Keratinocyte (primary cell): Measurements from ENCODE around the gene XCL1. TPM values are rescaled to one million over a fixed set of nuclear protein-coding genes. Genes with fewer than 3 reads are reported as not detected.

Experiments
- DNase-seq: peaks from one replicate; pipeline ENCODE4 v3.0.0-alpha.2; 2011; ENCODE audit warnings: low read depth, missing footprints, low spot score
- FAIRE-seq: peaks from 2 replicates; lab custom pipeline; 2011; peaks lifted over from hg19 to GRCh38; lab: Jason Lieb, UNC
- H2AFZ ChIP-seq: 2 replicates; pipeline ENCODE4 v1.6.0; 2012; ENCODE audit warnings: low read length, control low read depth, inconsistent platforms; ENCODE audit not compliant: control insufficient read depth
- H3K27ac ChIP-seq: 2 replicates; pipeline ENCODE4 v1.5.1; 2011; ENCODE audit warnings: low read length; ENCODE audit not compliant: control insufficient read depth, insufficient read depth
- H3K27me3 ChIP-seq: 3 replicates; pipeline ENCODE4 v1.6.0; 2011; ENCODE audit warnings: low read length; ENCODE audit not compliant: control insufficient read depth, insufficient read depth; ENCODE audit errors: extremely low read depth
- H3K36me3 ChIP-seq, 2 experiments: 2 replicates in 1 of 2; 3 replicates in 1 of 2; pipeline ENCODE4 v1.5.1; 2011; ENCODE audit warnings: low read length in 2 of 2, mild to moderate bottlenecking in 1 of 2; ENCODE audit not compliant: control insufficient read depth in 2 of 2, insufficient read depth in 2 of 2; ENCODE audit errors: extremely low read depth in 1 of 2
- H3K4me1 ChIP-seq: 3 replicates; pipeline ENCODE4 v1.5.1; 2011; ENCODE audit warnings: low read length; ENCODE audit not compliant: control insufficient read depth, insufficient read depth; ENCODE audit errors: extremely low read depth
- H3K4me2 ChIP-seq: 3 replicates; pipeline ENCODE4 v1.6.0; 2011; ENCODE audit warnings: low read depth, low read length; ENCODE audit not compliant: control insufficient read depth, insufficient read depth; ENCODE audit errors: extremely low read depth
- H3K4me3 ChIP-seq, 3 experiments: fragments of 200-600 bp in 1 of 3; sonication (generic) in 1 of 3; 2 replicates in 2 of 3; 3 replicates in 1 of 3; pipeline ENCODE4 v1.5.1; 2011 to 2016; ENCODE audit warnings: low read length in 3 of 3, mild to moderate bottlenecking in 3 of 3, control low read depth in 2 of 3, inconsistent platforms in 1 of 3, low read depth in 1 of 3, mixed read lengths in 1 of 3, mixed run types in 1 of 3, moderate library complexity in 1 of 3; ENCODE audit not compliant: control insufficient read depth in 2 of 3, insufficient read depth in 2 of 3; ENCODE audit errors: extremely low read depth in 1 of 3
- H3K79me2 ChIP-seq: 2 replicates; pipeline ENCODE4 v1.6.0; 2012; ENCODE audit warnings: low read length; ENCODE audit not compliant: control insufficient read depth, insufficient read depth
- H3K9ac ChIP-seq: 3 replicates; pipeline ENCODE4 v1.6.0; 2011; ENCODE audit warnings: low read length; ENCODE audit not compliant: control insufficient read depth, insufficient read depth; ENCODE audit errors: extremely low read depth
- H3K9me1 ChIP-seq: 3 replicates; pipeline ENCODE4 v1.6.0; 2011; ENCODE audit warnings: low read length; ENCODE audit not compliant: control insufficient read depth, insufficient read depth; ENCODE audit errors: extremely low read depth
- H3K9me3 ChIP-seq: 2 replicates; pipeline ENCODE4 v1.5.1; 2012; ENCODE audit warnings: low read depth, low read length; ENCODE audit not compliant: control insufficient read depth
- H4K20me1 ChIP-seq: 3 replicates; pipeline ENCODE4 v1.6.0; 2011; ENCODE audit warnings: low read length; ENCODE audit not compliant: control insufficient read depth, insufficient read depth; ENCODE audit errors: extremely low read depth
- CTCF ChIP-seq, 3 experiments: IDR thresholded peaks in 1 of 3; conservative IDR thresholded peaks in 1 of 3; optimal IDR thresholded peaks in 1 of 3; 2 replicates in 2 of 3; 3 replicates in 1 of 3; pipeline versions ENCODE3 to v1.5.1; 2011; ENCODE audit warnings: low read length in 3 of 3, mild to moderate bottlenecking in 3 of 3, moderate library complexity in 2 of 3, control low read depth in 1 of 3, inconsistent platforms in 1 of 3; ENCODE audit not compliant: insufficient read depth in 2 of 3; ENCODE audit errors: extremely low read depth in 1 of 3
- EZH2 ChIP-seq: IDR thresholded peaks from one replicate; pipeline ENCODE4 v1.6.1; 2012; ENCODE audit warnings: inconsistent platforms, mild to moderate bottlenecking, low read length, moderate library complexity
- dilution Hi-C: fragments of 300-500 bp; cut with MboI; formaldehyde crosslinking; loops from one replicate; pipeline ENCODE4 v1.7.0; 2020; ENCODE audit warnings: low sequenced_read_pairs; ENCODE audit not compliant: extremely low pct_ligation_motif_present
- polyA plus RNA-seq, 5 experiments: library from polyadenylated mRNA; depleted of rRNA in 3 of 5; stranded (reverse) in 3 of 5; stranded (forward) in 1 of 5; unstranded in 1 of 5; fragments of >200 nt; gene quantifications; 1 replicate in 1 of 5; 2 replicates in 3 of 5; 3 replicates in 1 of 5; pipeline versions ENCODE4 v1.2.1 to v1.2.3, GENCODE V29; 2011 to 2012; ENCODE audit warnings: missing spikeins in 2 of 5, low read depth in 1 of 5, low replicate concordance in 1 of 5

Gene XCL1
- polyA plus RNA-seq, 1 donor (not counting 4 experiments of a cell fraction or from before 2014, with no cell fraction given) = 0.18 TPM

GRCh38 chr1:168613038-168613451 lies 36.6 kb downstream of the XCL1 start:
- DNase-seq = no peak
- no peak overlapping the region for H3K4me2 ChIP-seq
- no peak overlapping the region for H3K4me3 ChIP-seq
- H4K20me1 ChIP-seq = no peaks in the 10 kb centered on the region
- H3K79me2 ChIP-seq = no peaks in the 10 kb centered on the region
- no peaks in the 10 kb centered on the region for H3K27me3 ChIP-seq
- no peak overlapping the region for H2AFZ ChIP-seq
- TF ChIP-seq EZH2 = no peak
- TF ChIP-seq CTCF (optimal IDR thresholded peaks at IDR 0.05 in 1 of 3, IDR thresholded peaks at IDR 0.05 in 1 of 3, conservative IDR thresholded peaks at IDR 0.05 in 1 of 3; ENCODE audit: extremely low read depth in 1 of 3, insufficient read depth in 2 of 3, low read length in 3 of 3) = no peak
- H3K9ac ChIP-seq = no peak overlapping the region
- H3K9me3 ChIP-seq = no peaks in the 10 kb centered on the region
- no peak overlapping the region for H3K27ac ChIP-seq
- no peak for FAIRE-seq
- H3K9me1 ChIP-seq = no peaks in the 10 kb centered on the region
- H3K36me3 ChIP-seq = no peaks in the 10 kb centered on the region
- dilution Hi-C loops = no loop called here
- H3K4me1 ChIP-seq = no peaks in the 10 kb centered on the region

DNA sequence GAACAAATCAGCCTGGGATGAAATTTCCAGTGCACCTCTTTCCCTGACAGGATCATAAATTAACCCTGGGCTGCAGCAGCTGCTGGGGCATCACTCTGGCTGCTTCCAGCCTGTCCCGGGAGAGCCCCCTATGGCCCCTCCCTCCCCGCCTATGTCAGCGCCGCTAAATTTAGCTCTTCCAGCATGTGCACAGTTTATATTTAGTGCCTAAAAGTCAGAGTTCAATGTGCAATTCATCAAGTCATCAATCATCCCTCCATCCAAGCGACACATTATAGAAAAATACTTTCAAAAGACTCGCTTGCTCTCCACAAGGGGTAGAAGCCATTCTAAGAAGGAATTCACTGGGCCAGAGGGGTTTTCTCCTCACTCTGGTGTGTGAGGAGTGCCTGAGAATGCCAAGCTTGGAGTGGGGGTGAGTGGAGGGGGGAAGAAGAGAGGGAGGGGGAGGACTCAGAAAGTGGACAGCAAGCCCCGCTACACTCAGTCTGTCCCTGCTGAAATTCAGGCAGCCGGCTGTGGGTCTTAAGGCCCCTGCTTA lies 37.4 kb downstream of the XCL1 start:
- Histone ChIP-seq H3K79me2 (no peaks in the 10 kb centered on the region), H3K9me1 (no peaks in the 10 kb centered on the region), H3K4me1 (no peaks in the 10 kb centered on the region), H3K4me2 (no peak overlapping the region), H3K27ac (no peak overlapping the region), H2AFZ (no peak overlapping the region), H4K20me1 (no peaks in the 10 kb centered on the region), H3K9me3 (no peaks in the 10 kb centered on the region), H3K9ac (no peak overlapping the region), H3K36me3 (no peaks in the 10 kb centered on the region), H3K27me3 (no peaks in the 10 kb centered on the region), H3K4me3 (no peak overlapping the region)
- dilution Hi-C loops = no loop called here
- TF ChIP-seq EZH2 = no peak
- TF ChIP-seq CTCF (optimal IDR thresholded peaks at IDR 0.05 in 1 of 3, IDR thresholded peaks at IDR 0.05 in 1 of 3, conservative IDR thresholded peaks at IDR 0.05 in 1 of 3; ENCODE audit: extremely low read depth in 1 of 3, insufficient read depth in 2 of 3, low read length in 3 of 3) = no peak
- FAIRE-seq (no peak), DNase-seq (no peak)
